IPS DF 6.9 (cell line): Measurements from ENCODE around the gene CCDC182.

Experiments used
- DNase-seq: peaks from one replicate; pipeline ENCODE4 v3.0.0-alpha.2; 2013; ENCODE audit warnings: low read depth, low spot score
- H3K27ac ChIP-seq: one replicate; pipeline ENCODE4 v1.5.1; 2013; ENCODE audit warnings: low read length, control low read depth
- H3K27me3 ChIP-seq: 2 replicates; pipeline ENCODE4 v1.6.1; 2013; ENCODE audit warnings: mild to moderate bottlenecking, low read length; ENCODE audit not compliant: control insufficient read depth, insufficient read depth
- H3K36me3 ChIP-seq: 2 replicates; pipeline ENCODE4 v1.6.1; 2013; ENCODE audit warnings: low read length; ENCODE audit not compliant: control insufficient read depth, insufficient read depth
- H3K4me1 ChIP-seq: 2 replicates; pipeline ENCODE4 v1.6.1; 2013; ENCODE audit warnings: low read length; ENCODE audit not compliant: control insufficient read depth, insufficient read depth
- H3K4me3 ChIP-seq: 2 replicates; pipeline ENCODE4 v1.5.1; 2013; ENCODE audit warnings: mild to moderate bottlenecking, low read length
- H3K9me3 ChIP-seq: 2 replicates; pipeline ENCODE4 v1.6.1; 2013; ENCODE audit warnings: low read length, inconsistent platforms; ENCODE audit not compliant: control insufficient read depth, insufficient read depth
- WGBS: extraction: QIAGEN DNeasy Blood & Tissue Kit; methylation state at CpG from one replicate; pipeline ENCODE4 v1.1.7; 2013; ENCODE audit warnings: mixed read lengths, missing lambda C conversion rate; ENCODE audit not compliant: insufficient read length, insufficient coverage; 5-methylcytosine and 5-hydroxymethylcytosine counted together

CCDC182 gene

GRCh38 chr17:57778306-57778705, 33.2 kb upstream of the CCDC182 start:
- H3K9me3 ChIP-seq: no peaks in the 10 kb centered on the region
- no peaks in the 10 kb centered on the region for H3K36me3 ChIP-seq
- no peak overlapping the region for H3K27ac ChIP-seq
- no peak overlapping the region for H3K4me3 ChIP-seq
- no peak for DNase-seq
- WGBS: no CpG with 5 or more reads among the region's 6 CpGs
- no peaks in the 10 kb centered on the region for H3K27me3 ChIP-seq
- H3K4me1 ChIP-seq: peaks cover 4% of the 10 kb centered on the region

DNA sequence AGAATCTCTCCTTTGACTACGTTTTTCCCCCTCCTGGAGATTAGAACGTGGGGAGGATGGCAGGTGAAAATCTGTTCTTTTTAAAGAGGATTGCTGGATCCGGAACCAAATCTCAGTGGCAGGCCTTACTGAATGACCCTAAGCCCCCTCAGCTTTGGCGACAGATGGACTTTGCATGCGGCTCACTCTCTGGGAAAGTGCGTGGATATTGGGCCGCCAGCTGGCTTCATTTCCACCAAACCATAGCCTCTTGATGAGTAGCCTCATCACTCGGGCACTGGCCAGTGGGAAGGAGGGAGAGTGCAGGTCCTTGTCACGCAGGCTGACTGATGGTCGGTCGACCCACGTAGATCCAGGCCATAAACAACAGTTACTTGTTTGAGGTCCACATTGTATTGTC, 31.3 kb upstream of the CCDC182 start:
- no peaks in the 10 kb centered on the region for H3K4me1 ChIP-seq
- no peaks in the 10 kb centered on the region for H3K36me3 ChIP-seq
- H3K27ac ChIP-seq: no peak overlapping the region
- no peak for DNase-seq
- H3K27me3 ChIP-seq: no peaks in the 10 kb centered on the region
- H3K4me3 ChIP-seq: no peak overlapping the region
- no peaks in the 10 kb centered on the region for H3K9me3 ChIP-seq
- WGBS: no CpG with 5 or more reads among the region's 12 CpGs

DNA sequence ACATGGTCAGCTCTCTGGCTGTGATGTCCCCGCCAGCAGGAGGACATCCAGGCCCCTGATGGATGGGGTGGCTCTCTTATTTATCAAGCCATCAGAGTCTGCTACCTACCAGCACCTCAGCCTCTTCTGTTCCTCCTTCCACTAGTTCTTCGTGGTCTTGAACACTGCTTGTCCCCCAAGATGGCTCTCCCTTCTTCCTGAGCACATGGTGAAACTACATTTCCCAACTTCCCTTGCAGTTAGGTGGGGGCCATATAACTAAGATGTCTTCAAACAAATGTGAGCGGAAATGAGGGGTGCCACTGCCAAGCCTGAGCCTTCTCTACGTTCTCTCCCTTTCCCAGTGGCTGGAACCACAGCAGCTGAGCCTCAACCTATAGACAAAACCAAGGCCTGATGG, 29.8 kb upstream of the CCDC182 start:
- Histone ChIP-seq H3K27ac (no peak overlapping the region), H3K4me3 (no peak overlapping the region), H3K36me3 (no peaks in the 10 kb centered on the region), H3K27me3 (no peaks in the 10 kb centered on the region), H3K9me3 (no peaks in the 10 kb centered on the region), H3K4me1 (no peaks in the 10 kb centered on the region)
- DNase-seq: no peak
- no CpG with 5 or more reads among the region's 4 CpGs for WGBS

DNA sequence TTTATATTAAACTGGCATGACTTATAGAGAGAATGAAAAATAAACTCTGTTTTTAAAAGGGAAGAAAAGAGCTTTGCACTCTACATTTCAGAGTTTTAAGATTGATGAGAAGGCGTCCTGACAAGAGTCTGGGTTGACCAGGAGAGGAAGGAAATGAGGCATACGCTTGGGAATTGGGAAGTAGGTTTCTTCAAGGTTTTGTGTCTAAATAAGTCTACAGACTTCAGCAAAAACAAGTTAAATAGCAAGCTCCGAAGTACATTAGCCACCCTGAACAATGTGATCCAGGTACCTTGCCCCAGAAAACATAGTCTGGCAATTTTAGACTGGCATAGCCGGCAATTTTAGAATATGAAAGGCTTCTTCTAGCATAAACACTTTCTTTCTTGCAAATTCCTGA, 28.5 kb upstream of the CCDC182 start:
- Histone ChIP-seq H3K4me1 (no peaks in the 10 kb centered on the region), H3K4me3 (no peak overlapping the region), H3K27me3 (no peaks in the 10 kb centered on the region), H3K36me3 (no peaks in the 10 kb centered on the region), H3K27ac (no peak overlapping the region), H3K9me3 (no peaks in the 10 kb centered on the region)
- no peak for DNase-seq
- no CpG with 5 or more reads among the region's 4 CpGs for WGBS

DNA sequence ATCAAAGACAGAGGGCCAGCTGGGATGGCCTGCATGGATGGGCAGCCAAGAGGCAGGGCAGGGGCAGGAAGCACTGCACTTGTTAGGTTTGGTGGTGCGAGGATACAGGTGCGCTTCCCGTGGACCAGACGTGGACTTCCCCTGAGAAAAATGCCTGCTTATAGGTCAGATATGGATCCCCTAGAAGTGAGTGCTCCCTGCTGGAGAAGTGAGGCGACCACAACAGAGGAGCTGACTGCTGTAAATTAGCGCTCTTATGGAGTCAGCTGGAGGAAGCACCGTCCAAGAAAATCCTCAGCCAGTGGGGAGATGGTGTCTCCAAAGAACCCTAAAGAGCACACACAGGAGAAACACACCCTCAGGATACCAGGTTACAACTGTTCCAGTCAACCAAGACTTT, 27.7 kb upstream of the CCDC182 start:
- H3K27ac ChIP-seq: no peak overlapping the region
- H3K4me3 ChIP-seq: no peak overlapping the region
- H3K27me3 ChIP-seq: no peaks in the 10 kb centered on the region
- no CpG with 5 or more reads among the region's 7 CpGs for WGBS
- H3K4me1 ChIP-seq: no peaks in the 10 kb centered on the region
- no peaks in the 10 kb centered on the region for H3K36me3 ChIP-seq
- DNase-seq: no peak
- no peaks in the 10 kb centered on the region for H3K9me3 ChIP-seq

GRCh38 chr17:57767561-57767960, 22.5 kb upstream of the CCDC182 start:
- no peaks in the 10 kb centered on the region for H3K9me3 ChIP-seq
- no peaks in the 10 kb centered on the region for H3K36me3 ChIP-seq
- H3K4me1 ChIP-seq: no peaks in the 10 kb centered on the region
- H3K27me3 ChIP-seq: no peaks in the 10 kb centered on the region
- H3K27ac ChIP-seq: no peak overlapping the region
- H3K4me3 ChIP-seq: no peak overlapping the region
- no peak for DNase-seq
- WGBS: no CpG with 5 or more reads among the region's 6 CpGs

GRCh38 chr17:57766318-57766943, 21.3 kb upstream of the CCDC182 start:
- DNase-seq: no peak
- H3K4me1 ChIP-seq: peaks cover 3% of the 10 kb centered on the region
- no peak overlapping the region for H3K27ac ChIP-seq
- no peaks in the 10 kb centered on the region for H3K27me3 ChIP-seq
- no peaks in the 10 kb centered on the region for H3K36me3 ChIP-seq
- WGBS: no CpG with 5 or more reads among the region's 2 CpGs
- H3K4me3 ChIP-seq: no peak overlapping the region
- H3K9me3 ChIP-seq: no peaks in the 10 kb centered on the region

- DNase-seq: no peak
- Histone ChIP-seq H3K4me1 (peaks cover 3% of the 10 kb centered on the region), H3K27ac (no peak overlapping the region), H3K27me3 (no peaks in the 10 kb centered on the region), H3K4me3 (no peak overlapping the region), H3K36me3 (no peaks in the 10 kb centered on the region), H3K9me3 (no peaks in the 10 kb centered on the region)
- WGBS: no CpG with 5 or more reads among the region's 19 CpGs
These were observed 17.6 kb upstream of the CCDC182 start for GRCh38 chr17:57762452-57763395.

GRCh38 chr17:57761887-57762286, 16.8 kb upstream of the CCDC182 start:
- H3K36me3 ChIP-seq: no peaks in the 10 kb centered on the region
- DNase-seq: no peak
- H3K4me3 ChIP-seq: no peak overlapping the region
- WGBS: no CpG with 5 or more reads among the region's 8 CpGs
- no peaks in the 10 kb centered on the region for H3K27me3 ChIP-seq
- H3K4me1 ChIP-seq: peaks cover 3% of the 10 kb centered on the region
- no peaks in the 10 kb centered on the region for H3K9me3 ChIP-seq
- no peak overlapping the region for H3K27ac ChIP-seq

DNA sequence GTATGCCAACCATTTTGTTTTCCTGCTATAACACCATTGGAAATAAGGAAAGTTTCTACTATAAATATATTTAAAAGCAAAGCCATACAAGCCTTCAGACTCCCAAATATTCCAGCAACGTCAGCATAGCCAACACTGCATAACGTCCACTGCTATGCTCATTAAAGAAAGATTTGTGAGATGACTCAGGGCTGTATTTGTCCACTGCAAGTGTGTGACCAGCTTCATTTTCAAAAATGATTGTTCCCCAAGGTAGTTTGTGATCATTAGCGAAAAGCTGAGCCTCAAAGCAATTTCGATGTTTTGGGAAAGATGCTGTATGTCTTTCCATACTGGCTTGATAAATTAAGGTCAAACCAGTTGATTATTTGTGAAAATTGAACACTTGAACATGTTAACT, 14.9 kb upstream of the CCDC182 start:
- no CpG with 5 or more reads among the region's 4 CpGs for WGBS
- no peak for DNase-seq
- H3K9me3 ChIP-seq: no peaks in the 10 kb centered on the region
- no peak overlapping the region for H3K4me3 ChIP-seq
- H3K27me3 ChIP-seq: no peaks in the 10 kb centered on the region
- H3K27ac ChIP-seq: no peak overlapping the region
- peaks cover 3% of the 10 kb centered on the region for H3K4me1 ChIP-seq
- no peaks in the 10 kb centered on the region for H3K36me3 ChIP-seq
